GF-D8 (cell line): ENCODE data around the gene NR0B2.
"Not testable (repeated sequence)": the region's sequence is repeated elsewhere in the genome, so short reads cannot be mapped to it uniquely, and the experiment has no call there.

Experiments used
- DNase-seq: peaks from one replicate; lab custom pipeline; 2025; lab: John Stamatoyannopoulos, UW

The NR0B2 gene

DNA sequence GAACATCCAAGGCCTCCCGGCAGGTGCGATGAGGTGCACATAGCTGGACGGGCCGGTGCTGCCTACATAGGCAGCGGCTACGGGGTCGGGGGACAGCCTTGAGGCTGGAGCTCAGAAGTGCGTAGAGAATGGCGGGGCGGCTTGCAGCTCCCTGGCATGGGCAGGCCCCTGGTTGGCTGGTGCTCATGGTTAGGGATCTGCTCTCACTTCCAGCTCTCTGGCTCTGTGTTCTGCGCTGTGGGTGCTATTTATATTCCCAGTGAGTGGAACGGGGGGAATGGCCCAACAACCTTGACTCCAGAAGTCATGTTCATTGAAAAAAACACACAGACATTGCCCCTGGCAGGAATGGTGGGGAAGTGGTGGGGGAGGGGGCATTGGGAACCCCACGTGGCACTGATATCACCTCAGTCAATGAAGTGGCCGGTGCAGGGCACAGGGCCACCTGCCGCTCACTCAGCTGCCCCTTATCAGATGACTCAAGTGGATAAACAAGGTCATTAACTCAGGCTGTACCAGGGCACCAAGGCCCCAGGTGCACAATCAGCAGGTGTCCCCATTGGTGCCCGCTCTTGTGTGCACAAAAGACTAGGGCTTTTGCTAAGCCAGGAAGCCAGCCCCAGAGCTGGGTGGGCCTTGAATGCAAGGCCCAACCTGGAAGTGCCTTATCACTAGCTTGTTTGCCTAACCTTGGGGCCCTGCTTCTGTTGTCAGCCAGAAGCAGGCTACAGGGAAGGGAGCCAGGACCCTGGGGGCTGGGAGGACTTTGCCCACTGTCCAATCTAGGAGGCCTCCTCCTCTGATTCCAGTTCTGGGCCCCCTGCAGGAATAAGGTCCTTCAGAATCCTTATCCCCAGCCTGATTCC lies at the start of gene NR0B2:
TSS of gene NR0B2 (minus strand) at position 222 of the 866 bp plus-strand sequence. CDS start at position 187, 35 bp downstream.
- no peak for DNase-seq

DNA sequence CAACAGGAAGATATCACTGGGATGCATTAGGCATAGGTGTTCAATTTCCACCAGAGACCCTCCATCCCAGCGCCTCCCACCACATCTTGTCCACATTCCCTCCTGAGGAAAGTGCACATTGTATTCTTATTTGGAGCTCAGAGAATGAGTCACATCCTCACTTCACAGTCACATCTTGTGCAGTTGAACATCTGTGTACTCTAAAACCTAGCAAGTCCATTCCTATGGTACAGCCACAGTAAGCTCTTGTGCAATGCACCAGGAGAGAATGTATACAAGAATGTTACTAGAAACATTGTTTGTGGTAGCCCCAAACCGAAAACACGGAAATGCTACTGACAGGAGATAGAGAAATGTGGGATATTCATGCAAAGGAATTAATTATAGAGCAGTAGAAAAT lies 48.1 kb upstream of the NR0B2 start:
- no peak for DNase-seq

- no peak for DNase-seq
Measured at GRCh38 chr1:26960625-26960966, 46.8 kb upstream of the NR0B2 start.

GRCh38 chr1:26959722-26960624 lies 46.2 kb upstream of the NR0B2 start, which contains the start of gene KDF1:
Gene KDF1, minus strand, starts transcription at chr1:26960468. Its CDS starts 8,088 bp downstream, at chr1:26952380.
- no peak for DNase-seq

DNA sequence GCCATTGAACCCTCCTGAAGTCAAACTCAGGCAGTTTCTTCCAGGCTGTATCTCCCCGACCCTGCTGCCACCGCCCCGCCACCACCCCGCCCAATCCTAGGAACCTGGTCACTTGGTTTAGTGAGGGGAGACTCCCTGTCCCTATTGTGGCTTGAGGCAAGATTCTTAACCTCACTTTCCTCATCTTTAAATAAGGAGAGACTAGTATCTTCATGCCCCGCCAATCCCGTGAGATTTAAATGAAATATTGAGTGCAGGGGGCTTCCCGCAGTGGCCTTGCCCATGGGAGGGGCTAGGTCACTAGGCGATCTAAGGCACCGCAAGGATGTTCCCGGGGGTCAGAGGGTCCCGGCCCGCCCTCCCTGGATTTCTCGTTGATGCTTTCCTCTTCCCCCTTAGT lies 45.5 kb upstream of the NR0B2 start:
- DNase-seq: no peak

- no peak for DNase-seq
Measured at GRCh38 chr1:26957306-26957705, 43.5 kb upstream of the NR0B2 start.

GRCh38 chr1:26956321-26956720 lies 42.5 kb upstream of the NR0B2 start:
- DNase-seq: no peak

GRCh38 chr1:26953374-26953773 lies 39.6 kb upstream of the NR0B2 start:
- DNase-seq: no peak

GRCh38 chr1:26951821-26952497 lies 38.2 kb upstream of the NR0B2 start:
- no peak for DNase-seq

GRCh38 chr1:26951216-26951615 lies 37.4 kb upstream of the NR0B2 start:
- DNase-seq: no peak

DNA sequence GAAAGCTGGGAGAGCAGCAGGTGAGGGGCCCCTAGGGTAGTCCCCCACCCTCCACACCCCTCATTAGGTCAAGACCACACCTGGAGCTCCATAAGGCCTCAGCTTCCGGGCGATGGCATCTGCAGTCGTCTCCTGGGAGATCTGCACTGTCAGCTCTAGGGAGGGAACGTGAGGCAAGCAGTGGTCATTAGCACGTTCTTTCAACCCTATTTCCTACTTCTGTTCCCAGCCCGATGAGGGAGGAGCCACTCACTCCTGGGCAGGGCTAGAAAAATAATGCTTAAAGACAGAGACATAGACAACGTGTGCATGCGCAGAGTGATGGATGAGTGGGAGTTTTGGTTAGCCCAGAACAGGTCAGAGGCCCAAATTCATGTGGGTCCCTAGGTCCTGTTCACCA lies 36.8 kb upstream of the NR0B2 start:
- DNase-seq: no peak

DNA sequence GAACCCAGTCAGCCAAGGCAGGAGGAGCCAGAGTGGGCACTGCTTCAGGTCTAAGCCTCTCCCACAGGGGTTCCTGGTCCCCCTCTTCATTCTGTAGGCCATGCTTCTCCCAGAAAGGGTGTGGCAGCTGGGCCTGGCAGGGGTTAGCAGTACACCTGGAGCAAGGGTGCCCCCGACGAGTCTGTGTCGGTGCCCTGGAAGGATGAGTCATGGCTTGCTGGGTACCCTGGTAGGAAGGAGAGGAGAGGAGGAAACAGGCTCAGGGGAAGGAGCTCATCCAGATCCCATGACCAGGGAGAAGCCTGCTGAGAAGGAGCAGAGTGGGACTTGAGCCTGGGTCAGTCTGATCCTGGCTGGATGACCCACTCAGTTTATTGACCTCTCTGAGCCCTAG lies 36.1 kb upstream of the NR0B2 start:
- DNase-seq: no peak

- DNase-seq: no peak
Measured at GRCh38 chr1:26949266-26949925, 35.6 kb upstream of the NR0B2 start.

DNA sequence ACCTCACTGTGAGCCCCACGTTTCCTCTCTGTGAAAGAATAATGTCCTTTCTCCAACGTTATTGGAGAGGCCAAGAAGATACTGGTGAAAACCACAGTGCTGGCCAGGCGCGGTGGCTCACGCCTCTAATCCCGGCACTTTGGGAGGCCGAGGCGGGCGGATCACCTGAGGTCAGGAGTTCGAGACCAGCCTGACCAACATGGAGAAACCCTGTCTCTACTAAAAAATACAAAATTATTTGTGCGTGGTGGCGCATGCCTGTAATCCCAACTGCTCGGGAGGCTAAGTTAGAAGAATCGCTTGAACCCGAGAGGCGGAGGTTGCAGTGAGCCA lies 34.9 kb upstream of the NR0B2 start:
- not testable (repeated sequence) for DNase-seq

DNA sequence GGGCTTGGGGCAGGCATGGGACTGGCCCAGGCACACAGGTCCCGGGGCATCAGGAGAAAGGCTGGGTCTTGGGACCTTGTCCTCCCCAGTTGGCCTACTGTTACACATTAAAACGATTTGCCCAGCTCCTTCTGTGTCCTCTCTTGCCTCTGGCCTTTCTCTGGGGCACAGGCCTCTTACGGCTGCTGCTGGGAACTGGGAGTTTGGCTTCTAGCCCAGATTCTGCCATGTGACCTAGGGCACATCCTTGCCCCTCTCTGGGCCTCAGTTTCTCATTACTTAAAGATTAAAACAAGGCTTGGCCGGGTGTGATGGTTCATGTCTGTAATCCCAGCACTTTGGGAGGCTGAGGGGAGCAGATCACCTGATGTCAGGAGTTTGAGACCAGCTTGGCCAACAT lies 32.5 kb upstream of the NR0B2 start:
- DNase-seq: no peak

DNA sequence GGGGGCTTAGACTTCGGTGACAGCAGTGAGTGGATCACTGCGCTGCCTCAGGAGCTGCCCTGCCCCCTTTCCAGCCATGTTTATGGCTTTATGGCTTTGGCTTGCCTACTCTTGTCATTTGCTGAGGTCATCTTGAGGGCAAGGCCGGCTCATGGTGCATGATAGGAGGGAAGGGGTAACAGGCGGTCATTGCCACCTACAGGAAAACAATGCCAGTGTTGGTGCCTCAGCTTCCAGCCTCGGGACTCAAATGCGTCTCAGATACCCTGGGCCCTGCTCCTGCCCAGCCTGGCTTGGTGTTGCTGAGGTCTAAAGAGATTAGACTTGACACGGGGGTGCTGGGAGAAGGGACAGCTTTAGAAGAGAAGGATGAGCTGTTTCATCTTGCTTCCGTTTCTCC lies 32.0 kb upstream of the NR0B2 start:
- DNase-seq: no peak

DNA sequence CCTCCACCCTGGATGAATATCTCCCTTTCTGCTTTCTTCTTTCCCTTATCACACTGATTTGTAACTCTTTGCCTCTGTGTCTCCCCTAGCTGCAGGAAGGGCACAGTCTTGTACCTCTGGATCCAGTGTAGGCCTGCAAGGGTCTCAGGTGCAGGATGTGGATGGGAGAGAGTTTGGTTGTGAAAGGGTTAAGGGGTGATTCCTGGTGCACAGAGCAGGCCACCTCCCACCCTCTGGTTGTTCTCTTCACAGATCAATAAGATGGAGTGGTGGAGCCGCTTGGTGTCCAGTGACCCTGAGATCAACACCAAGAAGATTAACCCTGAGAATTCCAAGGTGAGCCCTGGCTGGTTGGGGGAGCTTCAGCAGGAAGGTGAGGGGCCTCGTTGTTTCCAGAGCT lies 31.4 kb upstream of the NR0B2 start:
- no peak for DNase-seq

- no peak for DNase-seq
Measured at GRCh38 chr1:26942656-26943055, 28.9 kb upstream of the NR0B2 start.

GRCh38 chr1:26941311-26941710 lies 27.5 kb upstream of the NR0B2 start:
- no peak for DNase-seq

GRCh38 chr1:26938659-26939025 lies 24.9 kb upstream of the NR0B2 start:
- no peak for DNase-seq

DNA sequence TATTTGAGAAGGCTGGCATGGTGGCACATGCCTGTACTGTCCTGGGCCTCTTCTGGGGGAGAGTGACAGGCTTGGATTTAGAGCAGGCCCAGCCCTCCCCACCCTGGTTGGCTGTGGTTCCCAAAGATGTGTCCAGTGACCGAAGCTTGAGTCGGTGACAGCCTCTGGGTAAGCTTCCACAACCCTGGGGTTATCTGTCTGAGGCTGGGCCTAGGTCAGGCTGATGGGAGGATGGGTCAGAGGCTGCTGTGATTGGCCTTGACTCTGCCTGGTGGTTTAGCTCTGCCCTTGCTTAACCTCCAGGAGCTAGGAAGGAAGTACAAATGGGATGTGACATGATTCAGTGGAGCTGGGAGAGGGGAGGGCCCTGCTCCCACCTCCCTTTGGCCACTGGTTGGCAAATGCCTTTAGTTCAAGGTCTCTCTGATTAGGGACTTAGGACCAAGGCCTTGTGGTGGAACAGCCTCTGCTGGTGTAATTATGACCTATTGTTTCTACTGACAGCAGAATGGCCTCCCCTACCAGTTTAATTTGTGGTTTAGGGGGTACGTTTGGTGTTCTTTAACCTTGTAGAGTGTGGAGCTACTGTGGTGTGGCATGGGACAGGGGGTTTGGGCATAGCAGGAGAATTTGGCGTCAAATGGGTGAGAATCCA lies 24.4 kb upstream of the NR0B2 start:
- no peak for DNase-seq

DNA sequence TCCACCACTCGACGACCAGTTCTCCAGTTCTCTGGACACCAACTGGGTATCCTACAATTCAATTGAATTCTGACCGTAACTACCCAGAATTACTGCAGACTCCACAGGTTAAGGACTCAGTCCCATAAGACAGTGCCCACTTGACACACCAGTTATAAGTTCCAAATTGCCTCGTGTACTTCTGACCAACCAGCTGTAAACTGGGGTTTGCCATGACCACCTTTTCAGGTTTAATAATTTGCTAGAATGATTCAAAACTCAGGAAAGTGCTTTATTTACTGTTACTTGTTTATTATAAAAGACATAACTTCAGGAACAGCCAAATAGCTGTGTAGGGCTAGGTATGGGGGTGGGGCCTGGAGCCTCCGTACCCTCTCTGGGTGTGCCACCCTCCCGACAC lies 23.0 kb upstream of the NR0B2 start:
- DNase-seq: no peak
